K562 (cell line): ENCODE measurements around the gene CTCF. TPM values are rescaled to one million over a fixed set of nuclear protein-coding genes. Genes with fewer than 3 reads are reported as not detected.
A peak's percentile ranks its signal among the peaks of the same experiment; 100 is the strongest.

Experiments used
- BCOR ChIP-seq: fragments of 450-650 bp; IDR thresholded peaks from 2 replicates; pipeline ENCODE4 v1.6.1; 2016
- CHCHD3 ChIP-seq: fragments of 250-450 bp; sonication (Bioruptor Pico); IDR thresholded peaks from 2 replicates; pipeline ENCODE4 v2.1.2; 2022; ENCODE audit warnings: mild to moderate bottlenecking
- CHD1 ChIP-seq: fragments of 200-600 bp; sonication (generic); IDR thresholded peaks from one replicate; pipeline ENCODE4 v1.6.1; 2012; ENCODE audit warnings: mild to moderate bottlenecking, moderate library complexity, low read length, inconsistent platforms
- ELF1 ChIP-seq: fragments of 200-800 bp; sonication (Bioruptor generic); IDR thresholded peaks from 2 replicates; pipeline ENCODE4 v1.6.1; 2016; ENCODE audit warnings: missing genetic modification characterization, missing compliant biosample characterization
- ESRRB ChIP-seq: fragments of 250-450 bp; sonication (Bioruptor Pico); IDR thresholded peaks from 2 replicates; pipeline ENCODE4 v1.5.0; 2020; ENCODE audit warnings: mild to moderate bottlenecking, moderate library complexity, borderline replicate concordance
- NUFIP1 ChIP-seq: fragments of 450-650 bp; IDR thresholded peaks from 2 replicates; pipeline ENCODE4 v1.6.1; 2018; ENCODE audit not compliant: partially characterized antibody
- PML ChIP-seq: IDR thresholded peaks from 2 replicates; pipeline ENCODE4 v1.6.1; 2012; ENCODE audit warnings: low read length, inconsistent platforms
- TGIF2 ChIP-seq: sonication (generic); formaldehyde crosslinking; IDR thresholded peaks from 2 replicates; pipeline ENCODE4 v1.8.1; 2022; ENCODE audit warnings: mild to moderate bottlenecking, missing genetic modification reagents, moderate library complexity
- TRIM28 ChIP-seq: fragments of 450-650 bp; IDR thresholded peaks from 2 replicates; pipeline ENCODE4 v1.6.1; 2017
- polyA plus RNA-seq, 8 experiments: library from polyadenylated mRNA; depleted of rRNA in 4 of 8; stranded (reverse) in 5 of 8; unstranded in 3 of 8; fragments of >200 nt; fragmentation: Nextera tagmentation in 2 of 8; fragmentation: Illumina TruSeq in 1 of 8; extraction: Ambion mirVana in 2 of 8; extraction: Trizol in 1 of 8; gene quantifications; 2 replicates each; pipeline versions ENCODE4 v1.2.1 to v1.2.3, GENCODE V29; 2011 to 2014; ENCODE audit warnings: inconsistent platforms in 1 of 8, missing spikeins in 1 of 8
- total RNA-seq, 7 experiments: library from RNA; depleted of rRNA in 6 of 7; stranded (reverse); fragments of >200 nt in 6 of 7; fragmentation: Illumina TruSeq in 2 of 7; extraction: Trizol in 2 of 7; gene quantifications; 2 replicates each; pipeline versions ENCODE4 v1.2.1 to v1.2.3, GENCODE V29; 2011 to 2021; ENCODE audit warnings: low replicate concordance in 1 of 7
- TF ChIP-seq, protein P1 (sequence below): IDR thresholded peaks from 2 replicates; pipeline ENCODE4 v1.6.1; 2016; ENCODE audit warnings: missing genetic modification characterization, missing compliant biosample characterization
- TF ChIP-seq, protein P2 (sequence below): sonication (generic); formaldehyde crosslinking; IDR thresholded peaks from 2 replicates; pipeline ENCODE4 v1.8.0; 2023; ENCODE audit warnings: mild to moderate bottlenecking, missing genetic modification reagents
- TF ChIP-seq, protein P3 (sequence below): fragments of 450-650 bp; formaldehyde crosslinking; IDR thresholded peaks from 2 replicates; pipeline ENCODE4 v1.4.0; 2020; ENCODE audit warnings: mild to moderate bottlenecking
- TF ChIP-seq, protein P4 (sequence below), 2 experiments: fragments of 450-650 bp; IDR thresholded peaks; 2 replicates each; pipeline ENCODE4 v1.6.1; 2018; ENCODE audit warnings: mild to moderate bottlenecking in 2 of 2, low read depth in 1 of 2; ENCODE audit not compliant: partially characterized antibody in 2 of 2
- TF ChIP-seq, protein P5 (sequence below), 2 experiments: IDR thresholded peaks; 2 replicates each; pipeline ENCODE4 v1.6.1; 2011; ENCODE audit warnings: borderline replicate concordance in 1 of 2, control low read depth in 1 of 2, low read depth in 1 of 2, low read length in 1 of 2, mild to moderate bottlenecking in 1 of 2, mixed read lengths in 1 of 2, moderate library complexity in 1 of 2; ENCODE audit not compliant: insufficient read depth in 1 of 2, insufficient read length in 1 of 2, poor library complexity in 1 of 2, severe bottlenecking in 1 of 2; ENCODE audit errors: extremely low read depth in 1 of 2
- TF ChIP-seq, protein P6 (sequence below), 2 experiments: fragments of 450-650 bp; conservative IDR thresholded peaks; 2 replicates each; pipeline ENCODE4 v1.6.1; 2017; ENCODE audit warnings: mild to moderate bottlenecking in 2 of 2, moderate library complexity in 2 of 2

The CTCF gene
- total and polyA plus RNA-seq, 9 of the 15 experiments (the other 6 are each of a cell fraction or from before 2014, with no cell fraction given), result 7.8 to 49.2 (median 33.9) TPM

DNA sequence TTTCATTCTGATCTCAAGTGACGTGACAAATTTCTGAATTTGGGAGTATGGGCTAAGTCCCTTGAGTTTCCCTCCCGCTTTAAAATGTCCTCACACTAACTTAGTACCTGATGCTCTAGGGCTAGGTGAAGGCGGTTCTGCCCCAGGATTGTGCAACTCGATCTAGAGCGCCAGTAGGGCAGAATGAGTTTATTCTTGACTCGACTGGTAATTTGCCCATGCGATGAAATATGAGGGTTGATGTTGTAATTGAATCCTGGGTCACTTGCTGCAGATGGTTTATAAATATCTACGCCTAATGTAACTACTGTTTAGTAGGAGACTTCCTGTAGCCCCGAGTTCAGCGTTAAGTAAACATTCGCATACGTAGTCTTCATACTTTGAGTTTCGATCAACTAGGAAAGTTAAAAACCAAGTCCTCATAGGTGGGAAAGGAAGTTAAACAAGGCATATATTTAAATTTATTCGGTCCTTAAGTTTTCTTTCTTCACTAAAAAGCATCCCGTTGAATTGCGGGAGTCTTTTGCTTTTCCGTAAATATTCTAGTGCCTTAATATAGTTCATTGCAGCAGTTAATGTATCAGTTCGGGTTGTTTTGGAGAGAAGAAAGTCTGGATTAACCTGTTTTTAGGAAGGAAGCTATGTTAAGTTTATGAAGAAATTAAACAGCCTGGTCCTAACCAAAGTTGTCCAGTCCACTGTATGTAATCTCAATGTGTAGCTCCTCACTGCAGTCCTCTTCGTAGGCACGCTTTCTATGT lies 1.6 kb downstream of the CTCF start (continued):
- TF ChIP-seq ELF1 (tag) (peak; percentile 31; the same call in 1 of the 2 replicates), BCOR (no peak), CHCHD3 (no peak), NUFIP1 (no peak), TRIM28 (0 out of 2 replicates have a peak, but pooled peaks have one; percentile 18), CHD1 (peak; percentile 61), ESRRB (CRISPR knock-in tag) (no peak), TGIF2 (CRISPR knock-in tag) (no peak), PML (no peak)
- TF ChIP-seq, protein P1, sequence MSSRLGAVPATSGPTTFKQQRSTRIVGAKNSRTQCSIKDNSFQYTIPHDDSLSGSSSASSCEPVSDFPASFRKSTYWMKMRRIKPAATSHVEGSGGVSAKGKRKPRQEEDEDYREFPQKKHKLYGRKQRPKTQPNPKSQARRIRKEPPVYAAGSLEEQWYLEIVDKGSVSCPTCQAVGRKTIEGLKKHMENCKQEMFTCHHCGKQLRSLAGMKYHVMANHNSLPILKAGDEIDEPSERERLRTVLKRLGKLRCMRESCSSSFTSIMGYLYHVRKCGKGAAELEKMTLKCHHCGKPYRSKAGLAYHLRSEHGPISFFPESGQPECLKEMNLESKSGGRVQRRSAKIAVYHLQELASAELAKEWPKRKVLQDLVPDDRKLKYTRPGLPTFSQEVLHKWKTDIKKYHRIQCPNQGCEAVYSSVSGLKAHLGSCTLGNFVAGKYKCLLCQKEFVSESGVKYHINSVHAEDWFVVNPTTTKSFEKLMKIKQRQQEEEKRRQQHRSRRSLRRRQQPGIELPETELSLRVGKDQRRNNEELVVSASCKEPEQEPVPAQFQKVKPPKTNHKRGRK, result no peak
- TF ChIP-seq, protein P2, sequence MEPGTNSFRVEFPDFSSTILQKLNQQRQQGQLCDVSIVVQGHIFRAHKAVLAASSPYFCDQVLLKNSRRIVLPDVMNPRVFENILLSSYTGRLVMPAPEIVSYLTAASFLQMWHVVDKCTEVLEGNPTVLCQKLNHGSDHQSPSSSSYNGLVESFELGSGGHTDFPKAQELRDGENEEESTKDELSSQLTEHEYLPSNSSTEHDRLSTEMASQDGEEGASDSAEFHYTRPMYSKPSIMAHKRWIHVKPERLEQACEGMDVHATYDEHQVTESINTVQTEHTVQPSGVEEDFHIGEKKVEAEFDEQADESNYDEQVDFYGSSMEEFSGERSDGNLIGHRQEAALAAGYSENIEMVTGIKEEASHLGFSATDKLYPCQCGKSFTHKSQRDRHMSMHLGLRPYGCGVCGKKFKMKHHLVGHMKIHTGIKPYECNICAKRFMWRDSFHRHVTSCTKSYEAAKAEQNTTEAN (CRISPR knock-in tag), result no peak
- TF ChIP-seq, protein P3, sequence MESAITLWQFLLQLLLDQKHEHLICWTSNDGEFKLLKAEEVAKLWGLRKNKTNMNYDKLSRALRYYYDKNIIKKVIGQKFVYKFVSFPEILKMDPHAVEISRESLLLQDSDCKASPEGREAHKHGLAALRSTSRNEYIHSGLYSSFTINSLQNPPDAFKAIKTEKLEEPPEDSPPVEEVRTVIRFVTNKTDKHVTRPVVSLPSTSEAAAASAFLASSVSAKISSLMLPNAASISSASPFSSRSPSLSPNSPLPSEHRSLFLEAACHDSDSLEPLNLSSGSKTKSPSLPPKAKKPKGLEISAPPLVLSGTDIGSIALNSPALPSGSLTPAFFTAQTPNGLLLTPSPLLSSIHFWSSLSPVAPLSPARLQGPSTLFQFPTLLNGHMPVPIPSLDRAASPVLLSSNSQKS (CRISPR knock-in tag), result no peak
- TF ChIP-seq, protein P4, sequence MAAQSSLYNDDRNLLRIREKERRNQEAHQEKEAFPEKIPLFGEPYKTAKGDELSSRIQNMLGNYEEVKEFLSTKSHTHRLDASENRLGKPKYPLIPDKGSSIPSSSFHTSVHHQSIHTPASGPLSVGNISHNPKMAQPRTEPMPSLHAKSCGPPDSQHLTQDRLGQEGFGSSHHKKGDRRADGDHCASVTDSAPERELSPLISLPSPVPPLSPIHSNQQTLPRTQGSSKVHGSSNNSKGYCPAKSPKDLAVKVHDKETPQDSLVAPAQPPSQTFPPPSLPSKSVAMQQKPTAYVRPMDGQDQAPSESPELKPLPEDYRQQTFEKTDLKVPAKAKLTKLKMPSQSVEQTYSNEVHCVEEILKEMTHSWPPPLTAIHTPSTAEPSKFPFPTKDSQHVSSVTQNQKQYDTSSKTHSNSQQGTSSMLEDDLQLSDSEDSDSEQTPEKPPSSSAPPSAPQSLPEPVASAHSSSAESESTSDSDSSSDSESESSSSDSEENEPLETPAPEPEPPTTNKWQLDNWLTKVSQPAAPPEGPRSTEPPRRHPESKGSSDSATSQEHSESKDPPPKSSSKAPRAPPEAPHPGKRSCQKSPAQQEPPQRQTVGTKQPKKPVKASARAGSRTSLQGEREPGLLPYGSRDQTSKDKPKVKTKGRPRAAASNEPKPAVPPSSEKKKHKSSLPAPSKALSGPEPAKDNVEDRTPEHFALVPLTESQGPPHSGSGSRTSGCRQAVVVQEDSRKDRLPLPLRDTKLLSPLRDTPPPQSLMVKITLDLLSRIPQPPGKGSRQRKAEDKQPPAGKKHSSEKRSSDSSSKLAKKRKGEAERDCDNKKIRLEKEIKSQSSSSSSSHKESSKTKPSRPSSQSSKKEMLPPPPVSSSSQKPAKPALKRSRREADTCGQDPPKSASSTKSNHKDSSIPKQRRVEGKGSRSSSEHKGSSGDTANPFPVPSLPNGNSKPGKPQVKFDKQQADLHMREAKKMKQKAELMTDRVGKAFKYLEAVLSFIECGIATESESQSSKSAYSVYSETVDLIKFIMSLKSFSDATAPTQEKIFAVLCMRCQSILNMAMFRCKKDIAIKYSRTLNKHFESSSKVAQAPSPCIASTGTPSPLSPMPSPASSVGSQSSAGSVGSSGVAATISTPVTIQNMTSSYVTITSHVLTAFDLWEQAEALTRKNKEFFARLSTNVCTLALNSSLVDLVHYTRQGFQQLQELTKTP (IDR thresholded peaks at IDR 0.05; ENCODE audit: low read depth in 1 of 2, partially characterized antibody in 2 of 2), result peak in 1 of 2 experiments; percentile 22
- TF ChIP-seq, protein P5, sequence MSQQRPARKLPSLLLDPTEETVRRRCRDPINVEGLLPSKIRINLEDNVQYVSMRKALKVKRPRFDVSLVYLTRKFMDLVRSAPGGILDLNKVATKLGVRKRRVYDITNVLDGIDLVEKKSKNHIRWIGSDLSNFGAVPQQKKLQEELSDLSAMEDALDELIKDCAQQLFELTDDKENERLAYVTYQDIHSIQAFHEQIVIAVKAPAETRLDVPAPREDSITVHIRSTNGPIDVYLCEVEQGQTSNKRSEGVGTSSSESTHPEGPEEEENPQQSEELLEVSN (IDR thresholded peaks at IDR 0.05; ENCODE audit: borderline replicate concordance in 1 of 2, extremely low read depth in 1 of 2, insufficient read depth in 1 of 2, insufficient read length in 1 of 2, low read depth in 1 of 2, low read length in 1 of 2, poor library complexity in 1 of 2, severe bottlenecking in 1 of 2), result no peak
- TF ChIP-seq, protein P6, sequence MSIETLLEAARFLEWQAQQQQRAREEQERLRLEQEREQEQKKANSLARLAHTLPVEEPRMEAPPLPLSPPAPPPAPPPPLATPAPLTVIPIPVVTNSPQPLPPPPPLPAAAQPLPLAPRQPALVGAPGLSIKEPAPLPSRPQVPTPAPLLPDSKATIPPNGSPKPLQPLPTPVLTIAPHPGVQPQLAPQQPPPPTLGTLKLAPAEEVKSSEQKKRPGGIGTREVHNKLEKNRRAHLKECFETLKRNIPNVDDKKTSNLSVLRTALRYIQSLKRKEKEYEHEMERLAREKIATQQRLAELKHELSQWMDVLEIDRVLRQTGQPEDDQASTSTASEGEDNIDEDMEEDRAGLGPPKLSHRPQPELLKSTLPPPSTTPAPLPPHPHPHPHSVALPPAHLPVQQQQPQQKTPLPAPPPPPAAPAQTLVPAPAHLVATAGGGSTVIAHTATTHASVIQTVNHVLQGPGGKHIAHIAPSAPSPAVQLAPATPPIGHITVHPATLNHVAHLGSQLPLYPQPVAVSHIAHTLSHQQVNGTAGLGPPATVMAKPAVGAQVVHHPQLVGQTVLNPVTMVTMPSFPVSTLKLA (conservative IDR thresholded peaks at IDR 0.05), result 0 out of 4 replicates have a peak, but pooled peaks of 1 of the 2 experiments have one; percentile 19
